ENCODE measurements around the gene EED. TPM values are rescaled to one million over a fixed set of nuclear protein-coding genes. Genes with fewer than 3 reads are reported as not detected.
"Not testable (repeated sequence)": the region's sequence is repeated elsewhere in the genome, so short reads cannot be mapped to it uniquely, and the experiment has no call there.

The EED gene
- total RNA-seq, 1 experiment from 2014 or later, result 27.3 TPM

GRCh38 chr11:86222081-86222480 is 22.5 kb upstream of the EED start:
- ChIA-PET CTCF (interaction anchor here (0.9 to 1.3 kb wide), 2 partner anchors 28 to 180 kb away, joined by 3 to 4 read pairs; no protein-coding TSS in a partner anchor), POLR2A (interaction anchor here (1.5 kb wide), 1 partner anchor 23 kb away, joined by 4 read pairs; no protein-coding TSS in a partner anchor)
- H3K27me3 Mint-ChIP-seq (ENCODE audit: low read depth), result peaks cover 2% of the 10 kb centered on the region; the same call in 1 of the 2 replicates
- no peak overlapping the region for H3K4me3 Mint-ChIP-seq
- H3K36me3 Mint-ChIP-seq, result peaks cover 4% of the 10 kb centered on the region; the same call in 1 of the 2 replicates
- peaks cover 20% of the 10 kb centered on the region for H3K9me3 Mint-ChIP-seq
- no peak overlapping the region for H3K27ac Mint-ChIP-seq
- DNase-seq (ENCODE audit: low spot score) (no peak), ATAC-seq (no peak)
- no peak for TF ChIP-seq E2F4 (CRISPR knock-in tag; IDR thresholded peaks at IDR 0.05; ENCODE audit: borderline replicate concordance, low read depth)
- no peak for TF ChIP-seq ZMAT4 (CRISPR knock-in tag; IDR thresholded peaks at IDR 0.05)
- TF ChIP-seq ATF2 (CRISPR knock-in tag; IDR thresholded peaks at IDR 0.05; ENCODE audit: borderline replicate concordance, low read depth), result no peak
- TF ChIP-seq ZNF416 (CRISPR knock-in tag; IDR thresholded peaks at IDR 0.05), result no peak
- TF ChIP-seq ZNF396 (CRISPR knock-in tag; IDR thresholded peaks at IDR 0.05; ENCODE audit: borderline replicate concordance), result no peak
- TF ChIP-seq ZSCAN18 (CRISPR knock-in tag; IDR thresholded peaks at IDR 0.05), result no peak
- H3K4me1 Mint-ChIP-seq, result peaks cover 9% of the 10 kb centered on the region

GRCh38 chr11:86224575-86224974 is 20.0 kb upstream of the EED start:
- POLR2A ChIA-PET, ATAC-seq: not testable (repeated sequence)

GRCh38 chr11:86225344-86225743 is 19.2 kb upstream of the EED start:
- H3K36me3 Mint-ChIP-seq; H3K27ac Mint-ChIP-seq; POLR2A ChIA-PET; H3K27me3 Mint-ChIP-seq (ENCODE audit: low read depth); CTCF ChIA-PET; DNase-seq (ENCODE audit: low spot score); ATAC-seq; H3K4me3 Mint-ChIP-seq; H3K4me1 Mint-ChIP-seq: not testable (repeated sequence)
- peaks cover 20% of the 10 kb centered on the region for H3K9me3 Mint-ChIP-seq

More at GRCh38 chr11:86224575-86224974, 20.0 kb upstream of the EED start:
- CTCF ChIA-PET; H3K36me3 Mint-ChIP-seq; H3K4me3 Mint-ChIP-seq; DNase-seq (ENCODE audit: low spot score); H3K4me1 Mint-ChIP-seq; H3K27me3 Mint-ChIP-seq (ENCODE audit: low read depth); H3K27ac Mint-ChIP-seq: not testable (repeated sequence)
- H3K9me3 Mint-ChIP-seq, result peaks cover 20% of the 10 kb centered on the region

GRCh38 chr11:86228269-86229038 is 16.1 kb upstream of the EED start:
- no peak for TF ChIP-seq NR1H2 (CRISPR knock-in tag; IDR thresholded peaks at IDR 0.05)
- TF ChIP-seq GABPB1 (CRISPR knock-in tag; IDR thresholded peaks at IDR 0.05), result no peak
- TF ChIP-seq SMAD4 (CRISPR knock-in tag; IDR thresholded peaks at IDR 0.05), result no peak
- no peak for TF ChIP-seq IRF2 (CRISPR knock-in tag; IDR thresholded peaks at IDR 0.05; ENCODE audit: borderline replicate concordance, low read depth)
- TF ChIP-seq IRF1 (CRISPR knock-in tag; IDR thresholded peaks at IDR 0.05), result no peak
- no peak for TF ChIP-seq ZNF425 (CRISPR knock-in tag; conservative IDR thresholded peaks at IDR 0.05)
- no peak for TF ChIP-seq JUN (CRISPR knock-in tag; IDR thresholded peaks at IDR 0.05)
- TF ChIP-seq ZNF396 (CRISPR knock-in tag; IDR thresholded peaks at IDR 0.05; ENCODE audit: borderline replicate concordance), result no peak
- Mint-ChIP-seq H3K27me3 (ENCODE audit: low read depth) (no peaks in the 10 kb centered on the region), H3K4me3 (no peak overlapping the region), H3K9me3 (peaks cover 20% of the 10 kb centered on the region), H3K36me3 (peaks cover 4% of the 10 kb centered on the region; the same call in 1 of the 2 replicates), H3K4me1 (peaks cover 4% of the 10 kb centered on the region; the same call in 1 of the 2 replicates), H3K27ac (no peak overlapping the region)
- CTCF ChIA-PET, result interaction anchor here (1.0 kb wide), 1 partner anchor 10 kb away, joined by 4 read pairs; no protein-coding TSS in a partner anchor
- ATAC-seq (no peak), DNase-seq (ENCODE audit: low spot score) (no peak)
- POLR2A ChIA-PET, result no interaction called here

- H3K27ac Mint-ChIP-seq; H3K27me3 Mint-ChIP-seq (ENCODE audit: low read depth); DNase-seq (ENCODE audit: low spot score); ATAC-seq; POLR2A ChIA-PET; H3K4me1 Mint-ChIP-seq; H3K36me3 Mint-ChIP-seq; H3K4me3 Mint-ChIP-seq: not testable (repeated sequence)
- CTCF ChIA-PET, result interaction anchor here (1.5 to 2.2 kb wide), 2 partner anchors 10 to 374 kb away, joined by 4 to 8 read pairs; partner anchors contain the start of gene CCDC83
- H3K9me3 Mint-ChIP-seq, result peaks cover 16% of the 10 kb centered on the region
Observed at GRCh38 chr11:86229039-86229330, 15.6 kb upstream of the EED start.
